Left lung (tissue), 10 donors: ENCODE results near the gene TRNP1. TPM values are rescaled to one million over a fixed set of nuclear protein-coding genes. Genes with fewer than 3 reads are reported as not detected.

Experiments used
- ATAC-seq: fragments of 200-7000 bp; cut with Tn5 transposase; one replicate; pipeline ENCODE4 v1.9.1; 2020; ENCODE audit warnings: moderate library complexity
- DNase-seq, 4 donors: peaks; one replicate each; pipeline ENCODE4 v3.0.0-alpha.2; 2013 to 2020
- H3K27ac ChIP-seq, 2 donors: fragments of 200-600 bp; sonication (generic) in 1 of 2; one replicate each; pipeline versions ENCODE4 v1.5.0 to v1.8.0; 2020 to 2021
- H3K27me3 ChIP-seq, 2 donors: fragments of 200-600 bp; sonication (generic) in 1 of 2; one replicate each; pipeline versions ENCODE4 v1.5.0 to v1.8.0; 2020 to 2021
- H3K36me3 ChIP-seq, 2 donors: fragments of 200-600 bp; sonication (generic) in 1 of 2; one replicate each; pipeline versions ENCODE4 v1.5.0 to v1.8.0; 2020 to 2021
- H3K4me1 ChIP-seq, 2 donors: fragments of 200-600 bp; one replicate each; pipeline ENCODE4 v1.8.0; 2021
- H3K4me3 ChIP-seq, 2 donors: fragments of 200-600 bp; sonication (generic) in 1 of 2; one replicate each; pipeline versions ENCODE4 v1.5.0 to v1.8.0; 2020 to 2021; ENCODE audit warnings: mild to moderate bottlenecking in 1 of 2
- H3K9me3 ChIP-seq, 2 donors: fragments of 200-600 bp; sonication (generic) in 1 of 2; one replicate each; pipeline versions ENCODE4 v1.5.0 to v1.8.0; 2020 to 2021
- CTCF ChIP-seq, 2 donors: fragments of 200-600 bp; sonication (generic) in 1 of 2; IDR thresholded peaks; one replicate each; pipeline versions ENCODE4 v1.5.0 to v1.8.0; 2021; ENCODE audit warnings: antibody characterized with exemption in 2 of 2
- intact Hi-C, 2 donors: fragments of 100-400 bp; cut with DNase I; formaldehyde crosslinking; loops; one replicate each; pipeline versions ENCODE4 v1.11.2 to v1.14.2; 2022
- polyA plus RNA-seq, 6 donors: library from polyadenylated mRNA; unstranded; fragments of 120-200 nt; gene quantifications; one replicate each; pipeline ENCODE4 v1.2.1, GENCODE V29; 2013; ENCODE audit not compliant: insufficient read length in 6 of 6
- total RNA-seq, 2 donors: library from RNA; stranded (reverse); fragmentation: NEBNext Ultra II Directional; extraction: Animal tissue kit (Norgen Biotek cat#: 25700); gene quantifications; one replicate each; pipeline ENCODE4 v1.2.1, GENCODE V29; 2021
- donor health status: DM: no; HTN: yes; CAD: no.
- donor health status: DM: no; HTN: no; CAD: no.

The TRNP1 gene
- total and polyA plus RNA-seq, 8 donors, result 1.6 to 27.7 (median 3.2) TPM

- TF ChIP-seq CTCF (IDR thresholded peaks at IDR 0.05), result no peak
- DNase-seq (no peak), ATAC-seq (no peak)
- no peaks in the 10 kb centered on the region for H3K27me3 ChIP-seq
- no peaks in the 10 kb centered on the region for H3K9me3 ChIP-seq
- H3K4me1 ChIP-seq, result no peaks in the 10 kb centered on the region
- no peak overlapping the region for H3K27ac ChIP-seq
- intact Hi-C loops, result no loop called here
- H3K4me3 ChIP-seq, result no peak overlapping the region
- peaks cover 0 to 38% of the 10 kb centered on the region in 2 donors for H3K36me3 ChIP-seq
Observed at GRCh38 chr1:26949266-26949925, 44.1 kb upstream of the TRNP1 start.

- Histone ChIP-seq H3K4me1 (no peaks in the 10 kb centered on the region), H3K27ac (no peak overlapping the region), H3K27me3 (no peaks in the 10 kb centered on the region), H3K4me3 (no peak overlapping the region), H3K36me3 (peaks cover 0 to 33% of the 10 kb centered on the region in 2 donors), H3K9me3 (no peaks in the 10 kb centered on the region)
- DNase-seq, result peak in 1 of 4 donors; percentile 48
- TF ChIP-seq CTCF (IDR thresholded peaks at IDR 0.05), result no peak
- no peak for ATAC-seq
- intact Hi-C loops, result no loop called here
Observed at GRCh38 chr1:26949926-26950319, 43.6 kb upstream of the TRNP1 start.

GRCh38 chr1:26950602-26951001, 42.9 kb upstream of the TRNP1 start:
- no peaks in the 10 kb centered on the region for H3K27me3 ChIP-seq
- H3K27ac ChIP-seq, result no peak overlapping the region
- H3K36me3 ChIP-seq, result peaks cover 0 to 26% of the 10 kb centered on the region in 2 donors
- no peak for TF ChIP-seq CTCF (IDR thresholded peaks at IDR 0.05)
- DNase-seq, result peak in 1 of 4 donors; percentile 12
- H3K4me3 ChIP-seq, result no peak overlapping the region
- intact Hi-C loops, result no loop called here
- no peaks in the 10 kb centered on the region for H3K9me3 ChIP-seq
- no peaks in the 10 kb centered on the region for H3K4me1 ChIP-seq
- no peak for ATAC-seq

GRCh38 chr1:26951216-26951615, 42.3 kb upstream of the TRNP1 start:
- Histone ChIP-seq H3K9me3 (no peaks in the 10 kb centered on the region), H3K27me3 (no peaks in the 10 kb centered on the region), H3K27ac (no peak overlapping the region), H3K4me1 (no peaks in the 10 kb centered on the region), H3K4me3 (no peak overlapping the region), H3K36me3 (peaks cover 0 to 20% of the 10 kb centered on the region in 2 donors)
- ATAC-seq, result no peak
- DNase-seq, result peak in 1 of 4 donors; percentile 48
- intact Hi-C loops, result no loop called here
- TF ChIP-seq CTCF (IDR thresholded peaks at IDR 0.05), result no peak

GRCh38 chr1:26951821-26952497, 41.5 kb upstream of the TRNP1 start:
- TF ChIP-seq CTCF (IDR thresholded peaks at IDR 0.05), result no peak
- peak in 1 of 4 donors; percentile 70 for DNase-seq
- ATAC-seq, result no peak
- Histone ChIP-seq H3K4me3 (no peak overlapping the region), H3K9me3 (no peaks in the 10 kb centered on the region), H3K27ac (no peak overlapping the region), H3K27me3 (peaks cover 0 to 2% of the 10 kb centered on the region in 2 donors), H3K36me3 (peaks cover 0 to 13% of the 10 kb centered on the region in 2 donors), H3K4me1 (no peaks in the 10 kb centered on the region)
- intact Hi-C loops, result no loop called here
